ENCODE results near the gene SLC5A5. TPM values are rescaled to one million over a fixed set of nuclear protein-coding genes. Genes with fewer than 3 reads are reported as not detected.
"Not testable (repeated sequence)": the region's sequence is repeated elsewhere in the genome, so short reads cannot be mapped to it uniquely, and the experiment has no call there.

Gene SLC5A5
- total RNA-seq, 1 experiment from 2014 or later = not detected

GRCh38 chr19:17919122-17919521 lies 47.4 kb downstream of the SLC5A5 start:
- DNase-seq (ENCODE audit: low read depth) = not testable (repeated sequence)

GRCh38 chr19:17920527-17920926 lies 48.8 kb downstream of the SLC5A5 start:
- no peak for DNase-seq (ENCODE audit: low read depth)

GRCh38 chr19:17922138-17922537 lies 50.4 kb downstream of the SLC5A5 start:
- DNase-seq (ENCODE audit: low read depth) = no peak

- no peak for DNase-seq (ENCODE audit: low read depth)
These were observed 54.3 kb downstream of the SLC5A5 start for GRCh38 chr19:17926044-17926443.

- DNase-seq (ENCODE audit: low read depth) = no peak
These were observed 57.3 kb downstream of the SLC5A5 start for GRCh38 chr19:17929056-17929455.

- peak; percentile 57 for DNase-seq (ENCODE audit: low read depth)
These were observed 59.9 kb downstream of the SLC5A5 start for GRCh38 chr19:17931532-17932191.

- peak; percentile 96 for DNase-seq (ENCODE audit: low read depth)
These were observed 61.0 kb downstream of the SLC5A5 start, which contains the start of gene CCDC124 for GRCh38 chr19:17932485-17933338. CCDC124 (plus strand) TSS chr19:17933015; CDS start chr19:17936421, 3,406 bp downstream.

- no peak for DNase-seq (ENCODE audit: low read depth)
These were observed 61.8 kb downstream of the SLC5A5 start for GRCh38 chr19:17933414-17934129.

- no peak for DNase-seq (ENCODE audit: low read depth)
These were observed 64.6 kb downstream of the SLC5A5 start for GRCh38 chr19:17936379-17936778.

- no peak for DNase-seq (ENCODE audit: low read depth)
These were observed 65.7 kb downstream of the SLC5A5 start for GRCh38 chr19:17937371-17937900.

GRCh38 chr19:17938092-17938845 lies 66.5 kb downstream of the SLC5A5 start:
- peak; percentile 94 for DNase-seq (ENCODE audit: low read depth)

- DNase-seq (ENCODE audit: low read depth) = no peak
These were observed 70.4 kb downstream of the SLC5A5 start for GRCh38 chr19:17942181-17942580.

- DNase-seq (ENCODE audit: low read depth) = no peak
These were observed 71.0 kb downstream of the SLC5A5 start for GRCh38 chr19:17942582-17943273.

GRCh38 chr19:17943274-17944221 lies 71.8 kb downstream of the SLC5A5 start:
- no peak for DNase-seq (ENCODE audit: low read depth)

- DNase-seq (ENCODE audit: low read depth) = peak; percentile 67
These were observed 72.6 kb downstream of the SLC5A5 start for GRCh38 chr19:17944301-17944700.
